Activated CD4-positive, alpha-beta T cell treated with anti-CD3 and anti-CD28 coated beads for 36 hours (primary cell): ENCODE results near the gene TNIK. TPM values are rescaled to one million over a fixed set of nuclear protein-coding genes. Genes with fewer than 3 reads are reported as not detected.

ENCODE experiments used
- ATAC-seq: fragments of 200-7000 bp; cut with Tn5 transposase; one replicate; pipeline ENCODE4 v1.10.0; 2021; ENCODE audit warnings: mild to moderate bottlenecking, moderate library complexity
- CTCF ChIA-PET: fragments of 350-600 bp; sonication (Branson Sonifier 250); formaldehyde crosslinking; loops from one replicate; lab custom pipeline; 2021; ENCODE audit warnings: antibody characterized with exemption; lab: Charles Lee
- POLR2A ChIA-PET: fragments of 350-600 bp; sonication (Branson Sonifier 250); formaldehyde crosslinking; loops from one replicate; lab custom pipeline; 2021; ENCODE audit warnings: antibody characterized with exemption, inconsistent platforms; lab: Charles Lee
- DNase-seq: peaks from one replicate; pipeline ENCODE4 v3.0.0-alpha.2; 2020
- H3K27ac Mint-ChIP-seq: one replicate; pipeline ENCODE4 v1.8.0; 2021; ENCODE audit warnings: mixed read lengths
- H3K27me3 Mint-ChIP-seq: one replicate; pipeline ENCODE4 v1.8.0; 2021; ENCODE audit warnings: mixed read lengths
- H3K36me3 Mint-ChIP-seq: one replicate; pipeline ENCODE4 v1.8.0; 2021; ENCODE audit warnings: low read depth, mixed read lengths
- H3K4me1 Mint-ChIP-seq: one replicate; pipeline ENCODE4 v1.8.0; 2021; ENCODE audit warnings: mixed read lengths
- H3K4me3 Mint-ChIP-seq: one replicate; pipeline ENCODE4 v1.8.0; 2021; ENCODE audit warnings: mild to moderate bottlenecking, moderate library complexity, mixed read lengths
- H3K9me3 Mint-ChIP-seq: one replicate; pipeline ENCODE4 v1.8.0; 2021; ENCODE audit warnings: low read depth, mixed read lengths
- intact Hi-C, 2 experiments: fragments of 100-400 bp; cut with DNase I in 1 of 2; cut with micrococcal nuclease in 1 of 2; formaldehyde crosslinking; loops; one replicate each; pipeline versions ENCODE4 v1.14.2 to v1.15.1; 2022 to 2024; cut with DNase I, micrococcal nuclease
- total RNA-seq, 2 experiments: library from RNA; stranded (reverse); gene quantifications; one replicate each; pipeline ENCODE4 v1.2.3, GENCODE V29; 2021

The TNIK gene
- total RNA-seq, 2 experiments from 2014 or later = 28.8 to 34.2 TPM

GRCh38 chr3:171326717-171327440, 133.3 kb downstream of the TNIK start:
- peaks cover 53% of the 10 kb centered on the region for H3K4me1 Mint-ChIP-seq
- H3K27me3 Mint-ChIP-seq = no peaks in the 10 kb centered on the region
- peaks cover 6% of the 10 kb centered on the region for H3K36me3 Mint-ChIP-seq
- no peak overlapping the region for H3K4me3 Mint-ChIP-seq
- no peak overlapping the region for H3K27ac Mint-ChIP-seq
- intact Hi-C loops = no loop called here
- ChIA-PET CTCF (no interaction called here), POLR2A (no interaction called here)
- no peak for ATAC-seq
- DNase-seq = no peak
- H3K9me3 Mint-ChIP-seq = peaks cover 3% of the 10 kb centered on the region

DNA sequence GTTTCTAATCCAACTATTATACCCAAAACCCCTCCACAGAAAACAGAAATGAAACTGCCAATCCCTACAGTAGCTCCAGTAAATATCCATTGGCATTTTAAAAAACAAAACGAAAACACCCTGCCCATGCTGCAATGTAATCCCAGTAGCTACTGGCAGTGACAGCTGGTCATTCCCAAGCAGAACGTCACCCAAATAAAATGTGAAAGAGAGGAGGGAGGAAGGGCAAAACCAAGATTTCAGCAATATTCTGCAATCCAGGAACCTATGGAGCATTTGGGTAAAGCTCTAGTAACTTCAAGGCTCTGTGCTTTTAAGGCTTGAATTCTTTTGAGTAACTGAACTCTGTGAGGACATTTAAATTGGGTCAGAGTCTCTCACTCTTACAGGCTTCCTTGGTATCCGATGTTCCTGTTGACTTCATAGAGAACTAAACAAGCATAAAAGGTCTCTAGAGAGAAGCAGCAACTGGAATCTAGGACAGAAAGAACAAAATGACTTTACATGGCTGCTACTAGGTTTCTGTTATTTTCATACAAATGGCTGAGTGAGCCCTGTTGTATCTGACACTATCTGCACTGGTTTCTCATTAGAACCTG, 136.2 kb downstream of the TNIK start:
- intact Hi-C loops = no loop called here
- ChIA-PET POLR2A (no interaction called here), CTCF (no interaction called here)
- Mint-ChIP-seq H3K27me3 (no peaks in the 10 kb centered on the region), H3K27ac (no peak overlapping the region), H3K4me3 (no peak overlapping the region), H3K4me1 (peaks cover 37% of the 10 kb centered on the region), H3K36me3 (peaks cover 6% of the 10 kb centered on the region), H3K9me3 (peaks cover 3% of the 10 kb centered on the region)
- ATAC-seq (no peak), DNase-seq (no peak)

DNA sequence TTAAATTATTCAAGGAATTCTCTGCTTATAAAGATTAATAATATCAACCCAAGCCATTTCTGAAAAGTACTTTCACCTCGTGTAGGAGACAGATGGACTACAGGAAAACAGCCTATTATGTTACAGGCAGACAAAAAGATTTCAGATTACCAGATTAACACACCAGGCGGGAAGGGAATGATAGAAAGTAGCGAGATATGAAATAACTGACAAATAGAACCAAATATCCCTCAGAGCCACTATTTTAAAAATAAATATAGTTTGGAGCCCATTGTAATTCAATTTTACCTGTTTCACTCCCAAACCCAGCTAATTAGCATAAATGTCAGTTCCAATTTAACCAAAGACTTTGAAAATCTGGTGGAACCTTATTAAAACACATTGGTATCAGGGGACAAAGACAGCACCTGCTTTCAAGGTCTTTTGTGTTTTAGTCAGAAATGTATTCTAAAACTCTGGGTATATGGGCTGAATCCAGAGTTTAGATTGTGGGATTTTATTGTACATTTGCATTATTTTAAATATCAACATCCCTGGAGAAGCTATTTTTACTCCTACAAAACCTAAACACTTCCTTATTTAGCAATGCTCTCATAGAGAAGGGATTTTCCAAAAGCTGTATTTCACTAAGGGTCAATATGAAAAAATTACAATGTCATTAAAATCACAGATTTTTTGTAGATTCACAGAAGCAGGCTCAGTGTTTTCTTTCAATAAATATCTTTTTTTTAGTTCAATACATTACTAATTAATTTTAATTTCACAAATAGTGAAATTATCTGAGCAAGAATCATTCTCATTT, 138.4 kb downstream of the TNIK start:
- CTCF ChIA-PET = interaction anchor here (0.9 kb wide), 1 partner anchor 10 kb away, joined by 3 read pairs; no protein-coding TSS in a partner anchor
- Mint-ChIP-seq H3K27ac (no peak overlapping the region), H3K4me1 (peaks cover 22% of the 10 kb centered on the region), H3K9me3 (peaks cover 3% of the 10 kb centered on the region), H3K4me3 (no peak overlapping the region), H3K27me3 (no peaks in the 10 kb centered on the region), H3K36me3 (peaks cover 6% of the 10 kb centered on the region)
- no peak for DNase-seq
- intact Hi-C loops = no loop called here
- no peak for ATAC-seq
- POLR2A ChIA-PET = no interaction called here

GRCh38 chr3:171320750-171321558, 139.3 kb downstream of the TNIK start:
- DNase-seq = no peak
- Mint-ChIP-seq H3K4me1 (peaks cover 22% of the 10 kb centered on the region), H3K4me3 (no peak overlapping the region), H3K27ac (no peak overlapping the region), H3K9me3 (peaks cover 3% of the 10 kb centered on the region), H3K27me3 (no peaks in the 10 kb centered on the region), H3K36me3 (peaks cover 6% of the 10 kb centered on the region)
- intact Hi-C loops = no loop called here
- CTCF ChIA-PET = interaction anchor here (0.9 kb wide), 2 partner anchors 11 kb away, joined by 3 to 4 read pairs; no protein-coding TSS in a partner anchor
- ATAC-seq = no peak
- POLR2A ChIA-PET = no interaction called here

- no peaks in the 10 kb centered on the region for H3K36me3 Mint-ChIP-seq
- peaks cover 34% of the 10 kb centered on the region for H3K4me1 Mint-ChIP-seq
- intact Hi-C loops = no loop called here
- no peaks in the 10 kb centered on the region for H3K9me3 Mint-ChIP-seq
- ChIA-PET POLR2A (no interaction called here), CTCF (interaction anchor here (1.5 kb wide), 1 partner anchor 8 kb away, joined by 3 read pairs; no protein-coding TSS in a partner anchor)
- H3K27ac Mint-ChIP-seq = no peak overlapping the region
- DNase-seq (no peak), ATAC-seq (no peak)
- no peak overlapping the region for H3K4me3 Mint-ChIP-seq
- H3K27me3 Mint-ChIP-seq = no peaks in the 10 kb centered on the region
These were observed 143.0 kb downstream of the TNIK start for GRCh38 chr3:171317171-171317570.

- intact Hi-C loops = no loop called here
- no peaks in the 10 kb centered on the region for H3K9me3 Mint-ChIP-seq
- no peak overlapping the region for H3K4me3 Mint-ChIP-seq
- POLR2A ChIA-PET = no interaction called here
- ATAC-seq (no peak), DNase-seq (no peak)
- no peak overlapping the region for H3K27ac Mint-ChIP-seq
- H3K36me3 Mint-ChIP-seq = no peaks in the 10 kb centered on the region
- no peaks in the 10 kb centered on the region for H3K27me3 Mint-ChIP-seq
- H3K4me1 Mint-ChIP-seq = peaks cover 36% of the 10 kb centered on the region
- CTCF ChIA-PET = interaction anchor here (1.7 kb wide), 1 partner anchor 13 kb away, joined by 6 read pairs; no protein-coding TSS in a partner anchor
These were observed 144.3 kb downstream of the TNIK start for GRCh38 chr3:171315919-171316318.

DNA sequence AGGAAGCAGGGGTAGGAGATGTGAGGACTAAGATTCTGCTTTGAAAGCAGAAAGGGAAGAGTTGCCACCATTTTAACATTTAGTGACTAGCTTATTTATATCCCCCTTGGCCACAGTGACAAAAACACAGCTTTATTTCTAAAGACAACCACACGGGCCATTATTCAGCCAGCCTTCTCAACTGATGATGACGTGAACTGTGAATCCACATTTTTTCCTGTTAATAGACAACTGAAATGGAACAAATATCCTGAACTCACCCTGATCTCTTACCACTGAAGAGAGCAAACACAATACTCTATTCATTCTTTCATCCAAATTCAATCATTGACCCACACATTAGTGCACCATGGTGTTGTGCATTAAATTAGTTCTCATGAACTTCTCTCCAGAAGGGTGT, 145.1 kb downstream of the TNIK start:
- POLR2A ChIA-PET = interaction anchor here (0.7 kb wide), 1 partner anchor 27 kb away, joined by 4 read pairs; no protein-coding TSS in a partner anchor
- CTCF ChIA-PET = interaction anchor here (1.7 kb wide), 1 partner anchor 14 kb away, joined by 6 read pairs; no protein-coding TSS in a partner anchor
- no peak for ATAC-seq
- intact Hi-C loops = no loop called here
- Mint-ChIP-seq H3K4me1 (peaks cover 43% of the 10 kb centered on the region), H3K9me3 (no peaks in the 10 kb centered on the region), H3K36me3 (no peaks in the 10 kb centered on the region), H3K4me3 (no peak overlapping the region), H3K27ac (no peak overlapping the region), H3K27me3 (no peaks in the 10 kb centered on the region)
- no peak for DNase-seq

DNA sequence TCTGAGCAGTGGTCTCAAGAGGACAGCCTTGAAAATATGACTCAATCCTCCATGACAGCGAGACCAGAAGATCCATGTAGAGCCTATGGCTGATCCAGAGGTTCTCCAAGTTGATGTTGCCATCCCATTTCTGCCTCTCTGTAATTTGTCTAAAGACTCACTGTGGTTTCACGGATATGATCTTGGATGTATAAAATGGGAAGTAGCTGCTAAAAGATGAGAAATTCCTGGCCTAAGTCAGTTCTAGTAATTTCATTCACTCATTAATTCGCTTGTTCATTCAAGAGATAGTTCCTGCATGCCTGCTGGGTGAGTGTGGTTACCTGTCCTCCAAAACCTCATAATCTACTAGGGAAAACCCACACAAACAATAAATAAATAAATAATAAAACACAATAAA, 145.9 kb downstream of the TNIK start:
- no peak overlapping the region for H3K27ac Mint-ChIP-seq
- CTCF ChIA-PET = interaction anchor here (0.6 to 1.7 kb wide), 2 partner anchors 15 to 151 kb away, joined by 3 to 6 read pairs; no protein-coding TSS in a partner anchor
- intact Hi-C loops = no loop called here
- DNase-seq (no peak), ATAC-seq (no peak)
- H3K4me3 Mint-ChIP-seq = no peak overlapping the region
- H3K27me3 Mint-ChIP-seq = no peaks in the 10 kb centered on the region
- no peaks in the 10 kb centered on the region for H3K36me3 Mint-ChIP-seq
- H3K9me3 Mint-ChIP-seq = no peaks in the 10 kb centered on the region
- peaks cover 51% of the 10 kb centered on the region for H3K4me1 Mint-ChIP-seq
- POLR2A ChIA-PET = interaction anchor here (0.7 kb wide), 1 partner anchor 28 kb away, joined by 4 read pairs; no protein-coding TSS in a partner anchor

DNA sequence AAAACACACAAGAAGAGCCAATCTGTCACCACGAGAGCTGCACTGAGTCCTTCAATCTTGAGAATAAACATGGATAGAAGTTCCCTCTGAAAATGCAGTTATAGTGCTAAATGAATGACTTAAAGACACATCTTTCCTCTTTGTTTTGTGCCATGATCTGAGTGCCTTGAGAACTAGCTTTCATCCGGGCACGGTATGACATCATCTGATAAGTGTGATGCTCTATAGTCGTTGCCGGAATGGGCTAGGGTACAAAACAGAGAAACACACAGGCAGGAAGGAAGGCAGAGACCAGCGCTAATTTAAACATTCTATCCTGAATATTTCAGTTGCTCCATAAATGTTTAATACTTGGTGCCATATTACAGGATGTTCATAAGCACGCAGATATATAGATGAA, 146.5 kb downstream of the TNIK start:
- ChIA-PET POLR2A (no interaction called here), CTCF (interaction anchor here (0.6 kb wide), 1 partner anchor 150 kb away, joined by 3 read pairs; no protein-coding TSS in a partner anchor)
- intact Hi-C loops = no loop called here
- DNase-seq (no peak), ATAC-seq (no peak)
- H3K4me3 Mint-ChIP-seq = no peak overlapping the region
- no peaks in the 10 kb centered on the region for H3K36me3 Mint-ChIP-seq
- peak overlapping the region; percentile 28 for H3K27ac Mint-ChIP-seq
- no peaks in the 10 kb centered on the region for H3K27me3 Mint-ChIP-seq
- peaks cover 57% of the 10 kb centered on the region for H3K4me1 Mint-ChIP-seq
- H3K9me3 Mint-ChIP-seq = no peaks in the 10 kb centered on the region

GRCh38 chr3:171312741-171313140, 147.5 kb downstream of the TNIK start:
- ATAC-seq (no peak), DNase-seq (no peak)
- H3K4me1 Mint-ChIP-seq = peaks cover 64% of the 10 kb centered on the region
- intact Hi-C loops = no loop called here
- H3K9me3 Mint-ChIP-seq = no peaks in the 10 kb centered on the region
- POLR2A ChIA-PET = interaction anchor here (0.6 kb wide), 1 partner anchor 64 kb away, joined by 4 read pairs; no protein-coding TSS in a partner anchor
- no peaks in the 10 kb centered on the region for H3K36me3 Mint-ChIP-seq
- CTCF ChIA-PET = interaction anchor here (0.6 to 0.8 kb wide), 2 partner anchors 124 to 870 kb away, joined by 3 read pairs; no protein-coding TSS in a partner anchor
- H3K27me3 Mint-ChIP-seq = no peaks in the 10 kb centered on the region
- H3K4me3 Mint-ChIP-seq = no peak overlapping the region
- H3K27ac Mint-ChIP-seq = no peak overlapping the region
